Naive thymus-derived CD4-positive, alpha-beta T cell (primary cell): ENCODE data around the gene PIP4K2A. TPM values are rescaled to one million over a fixed set of nuclear protein-coding genes. Genes with fewer than 3 reads are reported as not detected.

Experiments
- polyA plus RNA-seq, 2 donors: library from polyadenylated mRNA; unstranded; fragments of 300-500 nt; fragmentation: Illumina TruSeq; gene quantifications; one replicate each; pipeline ENCODE4 v1.2.3, GENCODE V29; 2021
- total RNA-seq, 6 experiments: library from RNA in 5 of 6; stranded (reverse) in 5 of 6; gene quantifications; 1 replicate in 5 of 6; 2 replicates in 1 of 6; pipeline ENCODE4 v1.2.3 and lab custom pipeline; 2021 to 2026

PIP4K2A gene
- total and polyA plus RNA-seq, 7 experiments from 2014 or later = 40.9 to 152 (median 134) TPM

Other genes with a start within 250 kb of the PIP4K2A start
- not detected for gene ARMC3, start 213.5 kb upstream of the PIP4K2A start, total RNA-seq
- not detected for gene ARMC3, start 213.5 kb upstream of the PIP4K2A start, polyA plus RNA-seq